IMR-90 (cell line): ENCODE measurements around the gene NFATC1. TPM values are rescaled to one million over a fixed set of nuclear protein-coding genes. Genes with fewer than 3 reads are reported as not detected.

ENCODE experiments used
- ATAC-seq: fragments of 200-7000 bp; cut with Tn5 transposase; 2 replicates; pipeline ENCODE4 v1.9.1; 2020; ENCODE audit warnings: low read depth, mild to moderate bottlenecking, moderate library complexity
- BruUV-seq: library from RNA; stranded (reverse); fragments of 400-500 nt; replicated peaks from 2 replicates; lab custom pipeline; 2021; lab: Mats Ljungman, UMichigan
- CTCF ChIA-PET: fragments of 300-600 bp; formaldehyde crosslinking; extraction: SDS; loops from one replicate; lab custom pipeline; 2021; ENCODE audit warnings: antibody characterized with exemption; lab: Yijun Ruan, JAX
- POLR2A ChIA-PET: fragments of 300-600 bp; sonication (Branson Sonifier 250); formaldehyde crosslinking; loops from one replicate; lab custom pipeline; 2022; ENCODE audit warnings: antibody characterized with exemption; ENCODE audit not compliant: unreplicated experiment; lab: Charles Lee
- DNase-seq: peaks from one replicate; pipeline ENCODE4 v3.0.0; 2013
- H2AFZ ChIP-seq: replicated peaks from 2 replicates; pipeline ENCODE3; 2013; ENCODE audit warnings: low read length, mild to moderate bottlenecking; ENCODE audit not compliant: poor library complexity
- H2AK5ac ChIP-seq: 2 replicates; pipeline ENCODE4 v1.6.1; 2013; ENCODE audit warnings: low read depth, low read length, inconsistent platforms
- H2AK9ac ChIP-seq: replicated peaks from 2 replicates; pipeline ENCODE3; 2013; ENCODE audit warnings: mild to moderate bottlenecking, low read depth, low read length, moderate library complexity; ENCODE audit not compliant: poor library complexity
- H2BK120ac ChIP-seq: 2 replicates; pipeline ENCODE4 v1.6.1; 2013; ENCODE audit warnings: low read depth, low read length, inconsistent platforms
- H2BK15ac ChIP-seq: 3 replicates; pipeline ENCODE4 v1.6.1; 2013; ENCODE audit warnings: low read depth, low read length, inconsistent platforms
- H2BK20ac ChIP-seq: 2 replicates; pipeline ENCODE4 v1.6.1; 2013; ENCODE audit warnings: low read depth, mild to moderate bottlenecking, inconsistent platforms, low read length, moderate library complexity
- H2BK5ac ChIP-seq: 2 replicates; pipeline ENCODE4 v1.6.1; 2013; ENCODE audit warnings: mild to moderate bottlenecking, low read depth, low read length, inconsistent platforms; ENCODE audit not compliant: poor library complexity, severe bottlenecking
- H3K14ac ChIP-seq: replicated peaks from 2 replicates; pipeline ENCODE4 v1.6.1; 2013; ENCODE audit warnings: low read depth, low read length, inconsistent platforms
- H3K18ac ChIP-seq: 2 replicates; pipeline ENCODE4 v1.6.1; 2013; ENCODE audit warnings: low read depth, low read length, control low read depth
- H3K23ac ChIP-seq: 2 replicates; pipeline ENCODE4 v1.6.1; 2013; ENCODE audit warnings: low read depth, low read length, inconsistent platforms
- H3K27ac ChIP-seq: 2 replicates; pipeline ENCODE4 v1.5.1; 2013; ENCODE audit warnings: mild to moderate bottlenecking, control low read depth, low read length; ENCODE audit not compliant: insufficient read depth
- H3K27me3 ChIP-seq: 2 replicates; pipeline ENCODE4 v1.6.1; 2013; ENCODE audit warnings: low read length; ENCODE audit not compliant: control insufficient read depth, insufficient read depth
- H3K36me3 ChIP-seq: 2 replicates; pipeline ENCODE4 v1.6.1; 2013; ENCODE audit warnings: low read length, mixed read lengths; ENCODE audit not compliant: control insufficient read depth, insufficient read depth
- H3K4ac ChIP-seq: 2 replicates; pipeline ENCODE4 v1.6.1; 2013; ENCODE audit warnings: low read depth, low read length, inconsistent platforms
- H3K4me1 ChIP-seq: 2 replicates; pipeline ENCODE4 v1.6.1; 2013; ENCODE audit warnings: low read length, mixed read lengths; ENCODE audit not compliant: control insufficient read depth, insufficient read depth
- H3K4me2 ChIP-seq: 2 replicates; pipeline ENCODE4 v1.6.1; 2013; ENCODE audit warnings: low read depth, mild to moderate bottlenecking, control low read depth, low read length, moderate library complexity
- H3K4me3 ChIP-seq: 2 replicates; pipeline ENCODE4 v1.5.1; 2013; ENCODE audit warnings: low read depth, mild to moderate bottlenecking, control low read depth, low read length, moderate library complexity; ENCODE audit not compliant: insufficient read depth
- H3K56ac ChIP-seq: 2 replicates; pipeline ENCODE4 v1.6.1; 2013; ENCODE audit warnings: low read length, inconsistent platforms; ENCODE audit not compliant: insufficient read depth; ENCODE audit errors: extremely low read depth
- H3K79me1 ChIP-seq, 2 experiments: 2 replicates each; pipeline ENCODE4 v1.6.1; 2013; ENCODE audit warnings: low read length in 2 of 2, inconsistent platforms in 1 of 2, low read depth in 1 of 2
- H3K9ac ChIP-seq: 2 replicates; pipeline ENCODE4 v1.6.1; 2013; ENCODE audit warnings: low read depth, low read length, control low read depth
- H3K9me1 ChIP-seq: 2 replicates; pipeline ENCODE4 v1.6.1; 2013; ENCODE audit warnings: low read length, inconsistent platforms; ENCODE audit not compliant: insufficient read depth
- H3K9me3 ChIP-seq: 2 replicates; pipeline ENCODE4 v1.6.1; 2013; ENCODE audit warnings: low read length; ENCODE audit not compliant: control insufficient read depth, insufficient read depth
- H4K20me1 ChIP-seq: 2 replicates; pipeline ENCODE4 v1.6.1; 2013; ENCODE audit warnings: low read length, inconsistent platforms; ENCODE audit not compliant: insufficient read depth
- H4K5ac ChIP-seq: 2 replicates; pipeline ENCODE4 v1.6.1; 2013; ENCODE audit warnings: mild to moderate bottlenecking, low read depth, low read length, control low read depth
- H4K8ac ChIP-seq, 2 experiments: 2 replicates each; pipeline ENCODE4 v1.6.1; 2013; ENCODE audit warnings: low read depth in 2 of 2, low read length in 2 of 2, control low read depth in 1 of 2, inconsistent platforms in 1 of 2
- H4K91ac ChIP-seq: 2 replicates; pipeline ENCODE4 v1.6.1; 2013; ENCODE audit warnings: low read depth, low read length, inconsistent platforms; ENCODE audit not compliant: insufficient read depth
- BHLHE40 ChIP-seq: fragments of 150-350 bp; IDR thresholded peaks from 2 replicates; pipeline ENCODE4 v1.6.1; 2016; ENCODE audit warnings: mild to moderate bottlenecking, low read depth, low read length
- CEBPB ChIP-seq: IDR thresholded peaks from 2 replicates; pipeline ENCODE4 v1.6.1; 2012; ENCODE audit warnings: low read depth, low read length, improper control_type of control experiment
- CHD1 ChIP-seq: IDR thresholded peaks from 2 replicates; pipeline ENCODE4 v1.6.1; 2012; ENCODE audit warnings: low read depth, low read length, improper control_type of control experiment
- FOS ChIP-seq: fragments of 150-350 bp; IDR thresholded peaks from 2 replicates; pipeline ENCODE4 v1.6.1; 2016; ENCODE audit warnings: low read depth, low read length
- MAFK ChIP-seq: IDR thresholded peaks from 2 replicates; pipeline ENCODE4 v1.6.1; 2012; ENCODE audit warnings: low read depth, low read length, improper control_type of control experiment
- MAZ ChIP-seq: IDR thresholded peaks from 2 replicates; pipeline ENCODE4 v1.6.1; 2012; ENCODE audit warnings: low read depth, mild to moderate bottlenecking, low read length, improper control_type of control experiment, moderate library complexity, borderline replicate concordance
- MXI1 ChIP-seq: IDR thresholded peaks from 2 replicates; pipeline ENCODE4 v1.6.1; 2012; ENCODE audit warnings: low read depth, mild to moderate bottlenecking, low read length, moderate library complexity, borderline replicate concordance
- NFE2L2 ChIP-seq: fragments of 150-350 bp; IDR thresholded peaks from 2 replicates; pipeline ENCODE4 v1.6.1; 2016; ENCODE audit warnings: low read depth, mild to moderate bottlenecking, low read length
- POLR2A ChIP-seq: IDR thresholded peaks from 2 replicates; pipeline ENCODE4 v1.6.1; 2012; ENCODE audit warnings: mild to moderate bottlenecking, low read depth, low read length
- RAD21 ChIP-seq: IDR thresholded peaks from 2 replicates; pipeline ENCODE4 v1.6.1; 2012; ENCODE audit warnings: low read length, improper control_type of control experiment
- RCOR1 ChIP-seq: IDR thresholded peaks from 2 replicates; pipeline ENCODE4 v1.6.1; 2012; ENCODE audit warnings: mild to moderate bottlenecking, low read length, improper control_type of control experiment; ENCODE audit not compliant: insufficient replicate concordance
- RFX5 ChIP-seq: IDR thresholded peaks from 2 replicates; pipeline ENCODE4 v1.8.0; 2012; ENCODE audit warnings: low read depth, mild to moderate bottlenecking, low read length, moderate library complexity
- SMC3 ChIP-seq: fragments of 150-350 bp; IDR thresholded peaks from 2 replicates; pipeline ENCODE4 v1.6.1; 2016; ENCODE audit warnings: low read depth, mild to moderate bottlenecking, antibody characterized with exemption, low read length, moderate library complexity
- WGBS, 2 experiments: methylation state at CpG; one replicate each; pipeline versions ENCODE4 v1.1.5 to v1.1.7; 2013; ENCODE audit warnings: missing lambda C conversion rate in 2 of 2; ENCODE audit not compliant: insufficient read length in 1 of 2; ENCODE audit errors: extremely low coverage in 2 of 2; 5-methylcytosine and 5-hydroxymethylcytosine counted together
- dilution Hi-C: fragments of 300-500 bp; cut with HindIII; formaldehyde crosslinking; loops from one replicate; pipeline ENCODE4 v1.14.3; 2018; ENCODE audit warnings: low sequenced_read_pairs; ENCODE audit not compliant: unreplicated experiment
- in situ Hi-C: fragments of 300-500 bp; cut with MboI; formaldehyde crosslinking; loops from 3 replicates; pipeline ENCODE4 v1.14.3; 2019; ENCODE audit warnings: low sequenced_read_pairs, inconsistent platforms, mixed read lengths
- intact Hi-C: fragments of 100-400 bp; cut with micrococcal nuclease; formaldehyde crosslinking; loops from 2 replicates; pipeline ENCODE4 v1.10.0; 2022
- polyA plus RNA-seq, 3 experiments: library from polyadenylated mRNA; depleted of rRNA; stranded (reverse); fragments of >200 nt; gene quantifications; 2 replicates each; pipeline ENCODE4 v1.2.3, GENCODE V29; 2012; ENCODE audit warnings: low replicate concordance in 1 of 3
- total RNA-seq: library from RNA; depleted of rRNA; stranded (reverse); fragments of >200 nt; gene quantifications from 2 replicates; pipeline ENCODE4 v1.2.3, GENCODE V29; 2012
- TF ChIP-seq, protein P1 (sequence below): conservative IDR thresholded peaks from 2 replicates; pipeline ENCODE4 v1.5.1; 2012; ENCODE audit warnings: mild to moderate bottlenecking, low read depth, low read length, improper control_type of control experiment
- TF ChIP-seq, protein P2 (sequence below): fragments of 150-350 bp; IDR thresholded peaks from 2 replicates; pipeline ENCODE4 v1.6.1; 2016; ENCODE audit warnings: low read depth, mild to moderate bottlenecking, low read length, moderate library complexity, borderline replicate concordance
- TF ChIP-seq, protein P3 (sequence below): fragments of 150-350 bp; IDR thresholded peaks from 2 replicates; pipeline ENCODE4 v1.6.1; 2017; ENCODE audit warnings: mild to moderate bottlenecking, antibody characterized with exemption, low read length, low read depth

The NFATC1 gene
- total and polyA plus RNA-seq, 2 of the 4 experiments (the other 2 are of a cell fraction) = 0.36 to 1.8 TPM

DNA sequence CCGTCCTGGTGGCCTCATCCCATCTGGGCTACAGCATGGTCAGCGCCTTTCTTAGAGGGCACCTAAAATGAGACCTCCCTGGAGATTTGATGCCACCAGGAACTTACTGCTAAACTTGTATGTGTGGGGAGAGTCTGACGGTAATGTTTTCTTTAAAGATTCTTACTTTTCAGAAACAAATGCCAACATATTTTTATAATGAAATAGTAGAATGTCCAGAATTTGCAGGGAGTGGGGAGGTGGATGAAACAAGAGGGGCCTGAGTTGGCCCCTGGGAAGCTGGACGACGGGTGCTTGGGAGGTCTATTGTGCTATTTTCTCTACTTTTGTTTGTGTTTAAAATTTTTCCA, 165.1 kb downstream of the NFATC1 start:
- Histone ChIP-seq H3K9me1 (no peaks in the 10 kb centered on the region), H4K8ac (no peak overlapping the region), H3K27ac (no peak overlapping the region), H3K4me2 (no peak overlapping the region), H2BK120ac (no peak overlapping the region), H2BK15ac (no peak overlapping the region), H3K9ac (no peak overlapping the region), H3K9me3 (no peaks in the 10 kb centered on the region), H3K4me3 (no peak overlapping the region), H2AK9ac (no peak overlapping the region), H4K20me1 (no peaks in the 10 kb centered on the region), H3K4ac (no peak overlapping the region), H4K5ac (no peak overlapping the region), H3K56ac (no peak overlapping the region), H3K14ac (no peak overlapping the region), H3K23ac (no peak overlapping the region), H3K4me1 (no peaks in the 10 kb centered on the region), H2BK20ac (no peak overlapping the region), H3K79me1 (no peaks in the 10 kb centered on the region), H4K91ac (no peak overlapping the region), H3K27me3 (peaks cover 10% of the 10 kb centered on the region; the same call in 1 of the 2 replicates), H2BK5ac (no peak overlapping the region), H2AK5ac (no peak overlapping the region), H2AFZ (no peak overlapping the region), H3K18ac (no peak overlapping the region), H3K36me3 (no peaks in the 10 kb centered on the region)
- dilution Hi-C loops (no loop called here), intact Hi-C loops (no loop called here), in situ Hi-C loops (no loop called here)
- BruUV-seq = no TSS peak
- TF ChIP-seq, protein P1, sequence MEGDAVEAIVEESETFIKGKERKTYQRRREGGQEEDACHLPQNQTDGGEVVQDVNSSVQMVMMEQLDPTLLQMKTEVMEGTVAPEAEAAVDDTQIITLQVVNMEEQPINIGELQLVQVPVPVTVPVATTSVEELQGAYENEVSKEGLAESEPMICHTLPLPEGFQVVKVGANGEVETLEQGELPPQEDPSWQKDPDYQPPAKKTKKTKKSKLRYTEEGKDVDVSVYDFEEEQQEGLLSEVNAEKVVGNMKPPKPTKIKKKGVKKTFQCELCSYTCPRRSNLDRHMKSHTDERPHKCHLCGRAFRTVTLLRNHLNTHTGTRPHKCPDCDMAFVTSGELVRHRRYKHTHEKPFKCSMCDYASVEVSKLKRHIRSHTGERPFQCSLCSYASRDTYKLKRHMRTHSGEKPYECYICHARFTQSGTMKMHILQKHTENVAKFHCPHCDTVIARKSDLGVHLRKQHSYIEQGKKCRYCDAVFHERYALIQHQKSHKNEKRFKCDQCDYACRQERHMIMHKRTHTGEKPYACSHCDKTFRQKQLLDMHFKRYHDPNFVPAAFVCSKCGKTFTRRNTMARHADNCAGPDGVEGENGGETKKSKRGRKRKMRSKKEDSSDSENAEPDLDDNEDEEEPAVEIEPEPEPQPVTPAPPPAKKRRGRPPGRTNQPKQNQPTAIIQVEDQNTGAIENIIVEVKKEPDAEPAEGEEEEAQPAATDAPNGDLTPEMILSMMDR = no peak
- TF ChIP-seq CHD1 (no peak), MAFK (no peak), RFX5 (no peak), CEBPB (no peak), RCOR1 (no peak), NFE2L2 (no peak), RAD21 (no peak), MAZ (no peak), POLR2A (no peak), SMC3 (no peak), FOS (no peak), BHLHE40 (no peak), MXI1 (no peak)
- TF ChIP-seq, protein P2, sequence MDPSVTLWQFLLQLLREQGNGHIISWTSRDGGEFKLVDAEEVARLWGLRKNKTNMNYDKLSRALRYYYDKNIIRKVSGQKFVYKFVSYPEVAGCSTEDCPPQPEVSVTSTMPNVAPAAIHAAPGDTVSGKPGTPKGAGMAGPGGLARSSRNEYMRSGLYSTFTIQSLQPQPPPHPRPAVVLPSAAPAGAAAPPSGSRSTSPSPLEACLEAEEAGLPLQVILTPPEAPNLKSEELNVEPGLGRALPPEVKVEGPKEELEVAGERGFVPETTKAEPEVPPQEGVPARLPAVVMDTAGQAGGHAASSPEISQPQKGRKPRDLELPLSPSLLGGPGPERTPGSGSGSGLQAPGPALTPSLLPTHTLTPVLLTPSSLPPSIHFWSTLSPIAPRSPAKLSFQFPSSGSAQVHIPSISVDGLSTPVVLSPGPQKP = no peak
- TF ChIP-seq, protein P3, sequence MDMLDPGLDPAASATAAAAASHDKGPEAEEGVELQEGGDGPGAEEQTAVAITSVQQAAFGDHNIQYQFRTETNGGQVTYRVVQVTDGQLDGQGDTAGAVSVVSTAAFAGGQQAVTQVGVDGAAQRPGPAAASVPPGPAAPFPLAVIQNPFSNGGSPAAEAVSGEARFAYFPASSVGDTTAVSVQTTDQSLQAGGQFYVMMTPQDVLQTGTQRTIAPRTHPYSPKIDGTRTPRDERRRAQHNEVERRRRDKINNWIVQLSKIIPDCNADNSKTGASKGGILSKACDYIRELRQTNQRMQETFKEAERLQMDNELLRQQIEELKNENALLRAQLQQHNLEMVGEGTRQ = no peak
- CTCF ChIA-PET = no interaction called here
- no CpG with 5 or more reads among the region's 5 CpGs for WGBS, 2 experiments
- DNase-seq = no peak
- ATAC-seq = no peak
- POLR2A ChIA-PET = no interaction called here
